ENCODE measurements around the gene MDFIC2. TPM values are rescaled to one million over a fixed set of nuclear protein-coding genes. Genes with fewer than 3 reads are reported as not detected.

MDFIC2 gene
- total RNA-seq, 1 donor from 2014 or later: not detected

- DNase-seq (ENCODE audit: low read depth): no peak
Observed at GRCh38 chr3:70180664-70181063, 131.8 kb downstream of the MDFIC2 start.

- DNase-seq (ENCODE audit: low read depth): no peak
Observed at GRCh38 chr3:70179111-70179510, 133.3 kb downstream of the MDFIC2 start.

- DNase-seq (ENCODE audit: low read depth): no peak
Observed at GRCh38 chr3:70177881-70178645, 134.4 kb downstream of the MDFIC2 start.

GRCh38 chr3:70176224-70176623 lies 136.2 kb downstream of the MDFIC2 start:
- DNase-seq (ENCODE audit: low read depth): no peak

GRCh38 chr3:70156808-70157207 lies 155.6 kb downstream of the MDFIC2 start:
- no peak for DNase-seq (ENCODE audit: low read depth)

- no peak for DNase-seq (ENCODE audit: low read depth)
Observed at GRCh38 chr3:70150599-70150998, 161.8 kb downstream of the MDFIC2 start.

GRCh38 chr3:70149714-70150400 lies 162.6 kb downstream of the MDFIC2 start:
- DNase-seq (ENCODE audit: low read depth): no peak
